ENCODE measurements around the gene HORMAD1. TPM values are rescaled to one million over a fixed set of nuclear protein-coding genes. Genes with fewer than 3 reads are reported as not detected.
"Not testable (repeated sequence)": the region's sequence is repeated elsewhere in the genome, so short reads cannot be mapped to it uniquely, and the experiment has no call there.

HORMAD1 gene
- total RNA-seq, result under 1 TPM in 2 of 9 donors, not detected in 7; 0.25 to 0.45 TPM
- polyA plus RNA-seq, result not detected
- long read RNA-seq, donor 1, partial matches to known transcripts, result 0 of 1 reads
- long read RNA-seq, donor 1, other reads (novel, unspliced or antisense), result 1 of 1 reads
- long read RNA-seq, donor 2, result 0 reads
- long read RNA-seq, donor 3, result 0 reads

GRCh38 chr1:150720703-150721102, at the start of gene HORMAD1:
Gene HORMAD1 (minus strand): TSS chr1:150720895. CDS start chr1:150719505, 1,390 bp downstream.
- Histone ChIP-seq H3K4me3 (peak within 1 kb of the TSS in 2 of 12 donors; percentile 19 to 23), H3K27ac (no peak within 1 kb of the TSS), H3K9me3 (peaks cover 0 to 9% (median 0%) of the 10 kb centered on the region in 12 donors), H3K4me1 (no peaks in the 10 kb centered on the region), H3K36me3 (no peaks in the 10 kb centered on the region), H3K27me3 (no peaks in the 10 kb centered on the region)
- WGBS, 4 donors, result 94 to 97% (median 96%) methylated on average over 24 of the region's 24 CpGs
- TF ChIP-seq CTCF (IDR thresholded peaks at IDR 0.05) (no peak), POLR2A (IDR thresholded peaks at IDR 0.05) (no peak)
- DNase-seq, result no peak
- no peak for ATAC-seq
- intact Hi-C loops (cut with DNase I), result loop anchor here in 1 of 10 donors (5.0 kb wide), 1 partner anchor 52 kb away; no protein-coding TSS in a partner anchor

GRCh38 chr1:150767704-150768103, 47.0 kb upstream of the HORMAD1 start:
- H3K9me3 ChIP-seq; H3K36me3 ChIP-seq; H3K27ac ChIP-seq; intact Hi-C loops (cut with DNase I); H3K4me3 ChIP-seq; H3K27me3 ChIP-seq; ATAC-seq; DNase-seq: not testable (repeated sequence)
- 31 to 93% (median 92%) methylated on average over 1 of the region's 1 CpG for WGBS, 4 donors
- H3K4me1 ChIP-seq, result peaks cover 0 to 27% (median 0%) of the 10 kb centered on the region in 12 donors

GRCh38 chr1:150765977-150766301, 45.2 kb upstream of the HORMAD1 start:
- H3K27ac ChIP-seq, result peak overlapping the region in 6 of 12 donors; percentile 10 to 93 (median 46)
- H3K4me1 ChIP-seq, result peaks cover 0 to 41% (median 0%) of the 10 kb centered on the region in 12 donors

GRCh38 chr1:150765296-150765976, 44.7 kb upstream of the HORMAD1 start, which contains the start of gene CTSS:
Gene CTSS (minus strand): TSS chr1:150765778. CDS start chr1:150764763, 1,015 bp downstream.
- WGBS, 4 donors, result 29 to 46% (median 33%) methylated on average over 4 of the region's 4 CpGs
- Histone ChIP-seq H3K4me3 (peak within 1 kb of the TSS in 11 of 12 donors; percentile 1 to 60 (median 39)), H3K27ac (peak within 1 kb of the TSS in 10 of 12 donors; percentile 8 to 93 (median 41)), H3K36me3 (peaks cover 0 to 6% (median 0%) of the 10 kb centered on the region in 9 donors), H3K27me3 (no peaks in the 10 kb centered on the region), H3K9me3 (peaks cover 0 to 3% (median 0%) of the 10 kb centered on the region in 12 donors), H3K4me1 (peaks cover 0 to 44% (median 0%) of the 10 kb centered on the region in 12 donors)
- TF ChIP-seq POLR2A (IDR thresholded peaks at IDR 0.05), result no peak
- no peak for TF ChIP-seq CTCF (IDR thresholded peaks at IDR 0.05)
- DNase-seq, result no peak
- intact Hi-C loops (cut with DNase I), result no loop called here
- peak in 3 of 4 donors; percentile 34 to 62 (median 62) for ATAC-seq

More at GRCh38 chr1:150765977-150766301, 45.2 kb upstream of the HORMAD1 start:
- intact Hi-C loops (cut with DNase I); H3K9me3 ChIP-seq; DNase-seq; H3K36me3 ChIP-seq; ATAC-seq; H3K27me3 ChIP-seq: not testable (repeated sequence)
- WGBS, 4 donors, result 88 to 100% (median 89%) methylated on average over 1 of the region's 1 CpG
- H3K4me3 ChIP-seq, result peak overlapping the region in 8 of 12 donors; percentile 27 to 60 (median 48)

- Histone ChIP-seq H3K27me3 (no peaks in the 10 kb centered on the region), H3K36me3 (peaks cover 0 to 13% (median 0%) of the 10 kb centered on the region in 9 donors), H3K4me1 (peaks cover 0 to 52% (median 0%) of the 10 kb centered on the region in 12 donors), H3K27ac (peak overlapping the region in 4 of 12 donors; percentile 8 to 93 (median 58)), H3K4me3 (peak overlapping the region in 9 of 12 donors; percentile 1 to 60 (median 45)), H3K9me3 (peaks cover 0 to 3% (median 0%) of the 10 kb centered on the region in 12 donors)
- TF ChIP-seq POLR2A (IDR thresholded peaks at IDR 0.05) (no peak), CTCF (IDR thresholded peaks at IDR 0.05) (no peak)
- WGBS, 4 donors, result 42 to 65% (median 56%) methylated on average over 2 of the region's 2 CpGs
- no peak for DNase-seq
- intact Hi-C loops (cut with DNase I), result no loop called here
- ATAC-seq, result peak in 1 of 4 donors; percentile 26
Measured at GRCh38 chr1:150764617-150765101, 44.0 kb upstream of the HORMAD1 start.

All from heart left ventricle (tissue), 16 donors.